ENCODE data around the gene ELL2. TPM values are rescaled to one million over a fixed set of nuclear protein-coding genes. Genes with fewer than 3 reads are reported as not detected.

ELL2 gene
- total and polyA plus RNA-seq, 2 of the 13 experiments (the other 11 are each of a cell fraction or from before 2014, with no cell fraction given), result 78.9 to 97.1 TPM

DNA sequence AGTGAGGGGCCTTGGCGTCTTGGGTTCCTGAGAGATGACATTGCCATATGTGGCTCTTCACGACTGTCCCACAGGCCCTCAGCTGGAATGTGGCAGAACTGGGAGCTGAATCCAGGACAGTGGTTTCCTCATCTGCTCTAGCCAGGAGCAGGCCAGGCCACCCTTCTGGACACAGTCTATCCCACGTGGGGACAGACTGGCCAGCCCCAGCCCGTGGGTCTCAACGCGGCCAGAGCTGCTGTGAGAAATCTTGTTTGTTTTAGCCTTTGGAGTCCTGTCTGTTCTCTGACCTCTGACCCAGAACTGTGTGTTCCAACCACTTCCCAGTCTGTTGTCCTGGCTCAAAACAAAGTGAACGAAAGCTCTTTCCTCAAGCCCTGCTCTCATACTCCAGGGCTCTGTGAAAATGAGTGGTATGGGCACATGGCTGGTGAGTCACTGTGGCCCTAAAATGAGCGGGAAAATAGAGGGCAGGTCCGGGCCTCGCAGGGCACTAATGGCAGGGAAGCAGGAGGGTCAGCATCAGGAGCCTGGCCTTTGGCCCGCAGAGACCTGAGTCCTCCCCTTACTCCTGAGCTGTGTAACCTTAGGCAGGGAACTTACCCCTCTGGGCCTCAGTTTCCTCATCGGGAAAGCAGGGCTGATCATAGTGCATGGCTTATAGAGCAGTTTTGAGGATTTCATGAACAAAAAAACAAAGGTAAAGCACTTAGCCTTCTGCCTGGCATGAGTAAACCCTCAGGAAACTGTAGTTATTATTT, 104.3 kb downstream of the ELL2 start (continued):
- TF ChIP-seq ELF1 (CRISPR knock-in tag; IDR thresholded peaks at IDR 0.05) (peak; percentile 58), SRSF9 (IDR thresholded peaks at IDR 0.05; ENCODE audit: borderline replicate concordance, insufficient read depth, low read depth, low read length, poor library complexity, severe bottlenecking) (no peak), ZNF737 (CRISPR knock-in tag; IDR thresholded peaks at IDR 0.05; ENCODE audit: borderline replicate concordance) (no peak), SP4 (CRISPR knock-in tag; IDR thresholded peaks at IDR 0.05) (peak; percentile 41; the same call in 1 of the 2 replicates), ZNF20 (CRISPR knock-in tag; IDR thresholded peaks at IDR 0.05) (no peak), NCOA2 (CRISPR knock-in tag; IDR thresholded peaks at IDR 0.05) (peak; percentile 74), RARA (CRISPR knock-in tag; IDR thresholded peaks at IDR 0.05) (no peak; the same call in 1 of the 2 replicates), ZMYM3 (CRISPR knock-in tag; IDR thresholded peaks at IDR 0.05) (peak; percentile 75; the same call in 1 of the 2 replicates), NR2C2 (CRISPR knock-in tag; IDR thresholded peaks at IDR 0.05; ENCODE audit: borderline replicate concordance) (peak; percentile 95), ZNF292 (CRISPR knock-in tag; IDR thresholded peaks at IDR 0.05; ENCODE audit: borderline replicate concordance, low read depth) (peak; percentile 88; the same call in 1 of the 2 replicates), REL (CRISPR knock-in tag; conservative IDR thresholded peaks at IDR 0.05) (no peak), ZNF282 (IDR thresholded peaks at IDR 0.05; ENCODE audit: partially characterized antibody) (no peak), PITX1 (CRISPR knock-in tag; IDR thresholded peaks at IDR 0.05) (peak; percentile 78), JDP2 (CRISPR knock-in tag; IDR thresholded peaks at IDR 0.05; ENCODE audit: borderline replicate concordance) (no peak), RFX3 (CRISPR knock-in tag; IDR thresholded peaks at IDR 0.05) (no peak), FOXP4 (CRISPR knock-in tag; IDR thresholded peaks at IDR 0.05) (peak; percentile 81), ELF4 (CRISPR knock-in tag; IDR thresholded peaks at IDR 0.05; ENCODE audit: borderline replicate concordance) (peak; percentile 59; the same call in 1 of the 2 replicates), PPARG (CRISPR knock-in tag; conservative IDR thresholded peaks at IDR 0.05) (peak; percentile 96), CBX1 (IDR thresholded peaks at IDR 0.05; ENCODE audit: low read depth) (no peak), ZNF891 (CRISPR knock-in tag; IDR thresholded peaks at IDR 0.05) (peak; percentile 80), ZEB1 (IDR thresholded peaks at IDR 0.05; ENCODE audit: insufficient replicate concordance, low read depth) (no peak)
- TF ChIP-seq, protein P1, sequence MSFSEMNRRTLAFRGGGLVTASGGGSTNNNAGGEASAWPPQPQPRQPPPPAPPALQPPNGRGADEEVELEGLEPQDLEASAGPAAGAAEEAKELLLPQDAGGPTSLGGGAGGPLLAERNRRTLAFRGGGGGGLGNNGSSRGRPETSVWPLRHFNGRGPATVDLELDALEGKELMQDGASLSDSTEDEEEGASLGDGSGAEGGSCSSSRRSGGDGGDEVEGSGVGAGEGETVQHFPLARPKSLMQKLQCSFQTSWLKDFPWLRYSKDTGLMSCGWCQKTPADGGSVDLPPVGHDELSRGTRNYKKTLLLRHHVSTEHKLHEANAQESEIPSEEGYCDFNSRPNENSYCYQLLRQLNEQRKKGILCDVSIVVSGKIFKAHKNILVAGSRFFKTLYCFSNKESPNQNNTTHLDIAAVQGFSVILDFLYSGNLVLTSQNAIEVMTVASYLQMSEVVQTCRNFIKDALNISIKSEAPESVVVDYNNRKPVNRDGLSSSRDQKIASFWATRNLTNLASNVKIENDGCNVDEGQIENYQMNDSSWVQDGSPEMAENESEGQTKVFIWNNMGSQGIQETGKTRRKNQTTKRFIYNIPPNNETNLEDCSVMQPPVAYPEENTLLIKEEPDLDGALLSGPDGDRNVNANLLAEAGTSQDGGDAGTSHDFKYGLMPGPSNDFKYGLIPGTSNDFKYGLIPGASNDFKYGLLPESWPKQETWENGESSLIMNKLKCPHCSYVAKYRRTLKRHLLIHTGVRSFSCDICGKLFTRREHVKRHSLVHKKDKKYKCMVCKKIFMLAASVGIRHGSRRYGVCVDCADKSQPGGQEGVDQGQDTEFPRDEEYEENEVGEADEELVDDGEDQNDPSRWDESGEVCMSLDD (CRISPR knock-in tag; IDR thresholded peaks at IDR 0.05; ENCODE audit: borderline replicate concordance), result no peak
- TF ChIP-seq, protein P2, sequence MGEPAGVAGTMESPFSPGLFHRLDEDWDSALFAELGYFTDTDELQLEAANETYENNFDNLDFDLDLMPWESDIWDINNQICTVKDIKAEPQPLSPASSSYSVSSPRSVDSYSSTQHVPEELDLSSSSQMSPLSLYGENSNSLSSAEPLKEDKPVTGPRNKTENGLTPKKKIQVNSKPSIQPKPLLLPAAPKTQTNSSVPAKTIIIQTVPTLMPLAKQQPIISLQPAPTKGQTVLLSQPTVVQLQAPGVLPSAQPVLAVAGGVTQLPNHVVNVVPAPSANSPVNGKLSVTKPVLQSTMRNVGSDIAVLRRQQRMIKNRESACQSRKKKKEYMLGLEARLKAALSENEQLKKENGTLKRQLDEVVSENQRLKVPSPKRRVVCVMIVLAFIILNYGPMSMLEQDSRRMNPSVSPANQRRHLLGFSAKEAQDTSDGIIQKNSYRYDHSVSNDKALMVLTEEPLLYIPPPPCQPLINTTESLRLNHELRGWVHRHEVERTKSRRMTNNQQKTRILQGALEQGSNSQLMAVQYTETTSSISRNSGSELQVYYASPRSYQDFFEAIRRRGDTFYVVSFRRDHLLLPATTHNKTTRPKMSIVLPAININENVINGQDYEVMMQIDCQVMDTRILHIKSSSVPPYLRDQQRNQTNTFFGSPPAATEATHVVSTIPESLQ (CRISPR knock-in tag; conservative IDR thresholded peaks at IDR 0.05), result no peak
- TF ChIP-seq, protein P3, sequence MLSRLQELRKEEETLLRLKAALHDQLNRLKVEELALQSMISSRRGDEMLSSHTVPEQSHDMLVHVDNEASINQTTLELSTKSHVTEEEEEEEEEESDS (CRISPR knock-in tag; IDR thresholded peaks at IDR 0.05; ENCODE audit: borderline replicate concordance), result no peak; the same call in 1 of the 2 replicates

Data from HepG2 (cell line).